Fibroblast of skin of right quadriceps (primary cell): Measurements from ENCODE around the gene STX8.
"Not testable (repeated sequence)": the region's sequence is repeated elsewhere in the genome, so short reads cannot be mapped to it uniquely, and the experiment has no call there.

Experiments used
- DNase-seq: peaks from one replicate; pipeline ENCODE4 v3.0.0-alpha.2; 2013

The STX8 gene

GRCh38 chr17:9290226-9290613 is 285.4 kb downstream of the STX8 start:
- DNase-seq, result no peak

- DNase-seq, result no peak
Observed at GRCh38 chr17:9287306-9287705, 288.3 kb downstream of the STX8 start.

- DNase-seq, result no peak
Observed at GRCh38 chr17:9286434-9286833, 289.2 kb downstream of the STX8 start.

- no peak for DNase-seq
Observed at GRCh38 chr17:9285602-9286427, 289.8 kb downstream of the STX8 start.

GRCh38 chr17:9284884-9285283 is 290.7 kb downstream of the STX8 start:
- DNase-seq, result no peak

- no peak for DNase-seq
Observed at GRCh38 chr17:9283909-9284308, 291.7 kb downstream of the STX8 start.

- no peak for DNase-seq
Observed at GRCh38 chr17:9279893-9280292, 295.7 kb downstream of the STX8 start.

- no peak for DNase-seq
Observed at GRCh38 chr17:9274973-9275372, 300.6 kb downstream of the STX8 start.

GRCh38 chr17:9273428-9274391 is 301.9 kb downstream of the STX8 start:
- DNase-seq, result peak; percentile 15

- peak; percentile 80 for DNase-seq
Observed at GRCh38 chr17:9272501-9273200, 303.0 kb downstream of the STX8 start.

- no peak for DNase-seq
Observed at GRCh38 chr17:9271989-9272388, 303.6 kb downstream of the STX8 start.

GRCh38 chr17:9270921-9271320 is 304.7 kb downstream of the STX8 start:
- DNase-seq, result no peak

- DNase-seq, result no peak
Observed at GRCh38 chr17:9269350-9270035, 306.1 kb downstream of the STX8 start.

- no peak for DNase-seq
Observed at GRCh38 chr17:9268546-9268945, 307.1 kb downstream of the STX8 start.

GRCh38 chr17:9266697-9267117 is 308.9 kb downstream of the STX8 start:
- DNase-seq, result no peak

- no peak for DNase-seq
Observed at GRCh38 chr17:9266031-9266680, 309.5 kb downstream of the STX8 start.

GRCh38 chr17:9261081-9262012 is 314.3 kb downstream of the STX8 start:
- no peak for DNase-seq

GRCh38 chr17:9259419-9259818 is 316.2 kb downstream of the STX8 start:
- DNase-seq, result no peak

GRCh38 chr17:9258115-9259015 is 317.3 kb downstream of the STX8 start:
- no peak for DNase-seq

GRCh38 chr17:9257630-9257965 is 318.0 kb downstream of the STX8 start:
- DNase-seq, result not testable (repeated sequence)
